DND-41 (cell line): ENCODE data around the gene NRL.

ENCODE experiments used
- ATAC-seq: fragments of 200-7000 bp; cut with Tn5 transposase; 3 replicates; pipeline ENCODE4 v1.9.1; 2021; ENCODE audit warnings: low read depth; ENCODE audit not compliant: insufficient read depth
- DNase-seq: peaks from one replicate; pipeline ENCODE4 v3.0.0-alpha.2; 2020
- H2AFZ ChIP-seq: 2 replicates; pipeline ENCODE4 v1.6.0; 2012; ENCODE audit warnings: low read depth, low read length
- H3K27ac ChIP-seq: 2 replicates; pipeline ENCODE4 v1.5.1; 2012; ENCODE audit warnings: low read length, inconsistent platforms
- H3K27me3 ChIP-seq: fragments of 200-600 bp; sonication (generic); 2 replicates; pipeline ENCODE4 v1.6.0; 2012; ENCODE audit warnings: low read length, mild to moderate bottlenecking, inconsistent platforms; ENCODE audit not compliant: insufficient read depth, poor library complexity
- H3K36me3 ChIP-seq: 2 replicates; pipeline ENCODE4 v1.5.1; 2012; ENCODE audit warnings: low read length, inconsistent platforms; ENCODE audit not compliant: insufficient read depth
- H3K4me1 ChIP-seq: 2 replicates; pipeline ENCODE4 v1.5.1; 2012; ENCODE audit warnings: mild to moderate bottlenecking, low read length; ENCODE audit not compliant: insufficient read depth
- H3K4me2 ChIP-seq: 2 replicates; pipeline ENCODE4 v1.6.0; 2012; ENCODE audit warnings: mild to moderate bottlenecking, moderate library complexity, low read length, inconsistent platforms; ENCODE audit not compliant: insufficient read depth
- H3K4me3 ChIP-seq, 2 experiments: fragments of 200-600 bp in 1 of 2; shearing (Covaris generic) in 1 of 2; 2 replicates each; pipeline ENCODE4 v1.5.1; 2012 to 2016; ENCODE audit warnings: inconsistent platforms in 2 of 2, low read length in 2 of 2, mild to moderate bottlenecking in 2 of 2, low read depth in 1 of 2, moderate library complexity in 1 of 2
- H3K79me2 ChIP-seq: 2 replicates; pipeline ENCODE4 v1.6.0; 2012; ENCODE audit warnings: low read length, inconsistent platforms; ENCODE audit not compliant: insufficient read depth
- H3K9ac ChIP-seq: 2 replicates; pipeline ENCODE4 v1.6.0; 2012; ENCODE audit warnings: low read depth, mild to moderate bottlenecking, inconsistent platforms, low read length, moderate library complexity
- H3K9me3 ChIP-seq: 2 replicates; pipeline ENCODE4 v1.5.1; 2012; ENCODE audit warnings: low read length, moderate library complexity, mild to moderate bottlenecking, inconsistent platforms; ENCODE audit not compliant: insufficient read depth, severe bottlenecking
- H4K20me1 ChIP-seq: 2 replicates; pipeline ENCODE4 v1.6.0; 2012; ENCODE audit warnings: low read length; ENCODE audit not compliant: insufficient read depth
- EZH2 ChIP-seq: IDR thresholded peaks from 3 replicates; pipeline ENCODE4 v1.6.1; 2012; ENCODE audit warnings: borderline replicate concordance, low read depth, mild to moderate bottlenecking, moderate library complexity, low read length, inconsistent platforms; ENCODE audit not compliant: severe bottlenecking
- TF ChIP-seq, protein P1 (sequence below): IDR thresholded peaks from 2 replicates; pipeline ENCODE4 v1.5.1; 2012; ENCODE audit warnings: borderline replicate concordance, low read length, moderate library complexity, mild to moderate bottlenecking; ENCODE audit not compliant: poor library complexity, severe bottlenecking; ENCODE audit errors: extremely low read depth

Gene NRL

DNA sequence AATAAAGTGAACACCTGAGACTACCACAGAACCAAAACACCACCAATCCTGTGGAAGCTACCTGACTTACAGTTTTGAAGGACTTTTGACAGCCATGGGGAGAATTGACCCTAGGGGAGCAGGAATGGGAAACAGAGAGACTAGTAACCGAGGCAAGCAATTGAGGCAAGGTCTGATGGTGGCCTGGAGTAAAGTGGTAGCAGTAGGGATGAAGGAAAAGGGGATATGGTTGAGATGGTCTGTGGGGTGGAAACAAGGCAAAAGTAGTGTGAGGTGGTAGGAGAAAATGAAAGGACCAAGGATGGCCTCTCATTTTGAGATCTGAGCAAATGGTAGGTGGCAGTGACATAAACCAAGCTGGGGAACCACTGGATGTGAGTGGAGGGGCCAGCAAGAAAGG is 42.1 kb upstream of the NRL start:
- no peaks in the 10 kb centered on the region for H3K9me3 ChIP-seq
- H3K36me3 ChIP-seq: peaks cover 69% of the 10 kb centered on the region
- no peak overlapping the region for H2AFZ ChIP-seq
- no peaks in the 10 kb centered on the region for H4K20me1 ChIP-seq
- no peak for TF ChIP-seq EZH2
- TF ChIP-seq, protein P1, sequence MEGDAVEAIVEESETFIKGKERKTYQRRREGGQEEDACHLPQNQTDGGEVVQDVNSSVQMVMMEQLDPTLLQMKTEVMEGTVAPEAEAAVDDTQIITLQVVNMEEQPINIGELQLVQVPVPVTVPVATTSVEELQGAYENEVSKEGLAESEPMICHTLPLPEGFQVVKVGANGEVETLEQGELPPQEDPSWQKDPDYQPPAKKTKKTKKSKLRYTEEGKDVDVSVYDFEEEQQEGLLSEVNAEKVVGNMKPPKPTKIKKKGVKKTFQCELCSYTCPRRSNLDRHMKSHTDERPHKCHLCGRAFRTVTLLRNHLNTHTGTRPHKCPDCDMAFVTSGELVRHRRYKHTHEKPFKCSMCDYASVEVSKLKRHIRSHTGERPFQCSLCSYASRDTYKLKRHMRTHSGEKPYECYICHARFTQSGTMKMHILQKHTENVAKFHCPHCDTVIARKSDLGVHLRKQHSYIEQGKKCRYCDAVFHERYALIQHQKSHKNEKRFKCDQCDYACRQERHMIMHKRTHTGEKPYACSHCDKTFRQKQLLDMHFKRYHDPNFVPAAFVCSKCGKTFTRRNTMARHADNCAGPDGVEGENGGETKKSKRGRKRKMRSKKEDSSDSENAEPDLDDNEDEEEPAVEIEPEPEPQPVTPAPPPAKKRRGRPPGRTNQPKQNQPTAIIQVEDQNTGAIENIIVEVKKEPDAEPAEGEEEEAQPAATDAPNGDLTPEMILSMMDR: no peak
- no peak overlapping the region for H3K4me2 ChIP-seq
- H3K79me2 ChIP-seq: peaks cover 3% of the 10 kb centered on the region
- DNase-seq (no peak), ATAC-seq (no peak)
- no peaks in the 10 kb centered on the region for H3K27me3 ChIP-seq
- H3K4me1 ChIP-seq: peaks cover 15% of the 10 kb centered on the region
- H3K9ac ChIP-seq: no peak overlapping the region
- no peak overlapping the region for H3K27ac ChIP-seq
- no peak overlapping the region for H3K4me3 ChIP-seq

DNA sequence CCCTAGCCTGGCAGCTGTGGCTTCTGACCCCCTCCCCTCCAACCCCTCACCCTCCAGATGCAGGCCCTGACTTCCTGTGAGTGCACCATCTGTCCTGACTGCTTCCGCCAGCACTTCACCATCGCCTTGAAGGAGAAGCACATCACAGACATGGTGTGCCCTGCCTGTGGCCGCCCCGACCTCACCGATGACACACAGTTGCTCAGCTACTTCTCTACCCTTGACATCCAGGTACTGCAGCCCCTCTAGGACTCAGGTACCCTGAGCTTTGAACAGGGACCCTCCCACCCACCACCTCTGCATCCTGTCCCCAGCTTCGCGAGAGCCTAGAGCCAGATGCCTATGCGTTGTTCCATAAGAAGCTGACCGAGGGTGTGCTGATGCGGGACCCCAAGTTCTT is 40.4 kb upstream of the NRL start:
- no peak overlapping the region for H2AFZ ChIP-seq
- no peaks in the 10 kb centered on the region for H3K27me3 ChIP-seq
- DNase-seq (no peak), ATAC-seq (no peak)
- H3K4me3 ChIP-seq: no peak overlapping the region
- no peak overlapping the region for H3K4me2 ChIP-seq
- peaks cover under 1% of the 10 kb centered on the region; the same call in 1 of the 2 replicates for H3K4me1 ChIP-seq
- H3K36me3 ChIP-seq: peaks cover 78% of the 10 kb centered on the region
- no peak overlapping the region for H3K9ac ChIP-seq
- H3K9me3 ChIP-seq: no peaks in the 10 kb centered on the region
- H4K20me1 ChIP-seq: peaks cover 4% of the 10 kb centered on the region; the same call in 1 of the 2 replicates
- H3K27ac ChIP-seq: no peak overlapping the region
- TF ChIP-seq EZH2: no peak
- TF ChIP-seq, protein P1: no peak
- no peaks in the 10 kb centered on the region; the same call in 1 of the 2 replicates for H3K79me2 ChIP-seq

DNA sequence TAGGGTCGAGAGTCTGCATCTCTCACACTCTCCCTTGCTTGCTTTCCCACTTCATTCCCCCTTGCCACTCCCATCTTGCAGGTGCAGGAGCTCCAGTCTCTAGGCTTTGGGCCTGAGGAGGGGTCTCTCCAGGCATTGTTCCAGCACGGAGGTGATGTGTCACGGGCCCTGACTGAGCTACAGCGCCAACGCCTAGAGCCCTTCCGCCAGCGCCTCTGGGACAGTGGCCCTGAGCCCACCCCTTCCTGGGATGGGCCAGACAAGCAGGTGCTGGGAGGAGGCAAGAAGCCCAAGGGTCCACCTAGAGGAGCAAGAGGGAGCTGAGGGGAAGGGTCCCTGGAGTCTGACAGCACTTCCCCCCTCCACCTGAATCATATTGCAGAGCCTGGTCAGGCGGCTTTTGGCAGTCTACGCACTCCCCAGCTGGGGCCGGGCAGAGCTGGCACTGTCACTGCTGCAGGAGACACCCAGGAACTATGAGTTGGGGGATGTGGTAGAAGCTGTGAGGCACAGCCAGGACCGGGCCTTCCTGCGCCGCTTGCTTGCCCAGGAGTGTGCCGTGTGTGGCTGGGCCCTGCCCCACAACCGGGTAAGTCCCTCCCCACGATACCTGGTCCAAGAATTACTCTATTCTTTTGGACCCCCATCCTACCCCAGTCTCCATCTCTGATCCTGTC is 36.8 kb upstream of the NRL start:
- no peak for TF ChIP-seq EZH2
- TF ChIP-seq, protein P1: no peak
- H3K4me1 ChIP-seq: peaks cover 24% of the 10 kb centered on the region
- DNase-seq (no peak), ATAC-seq (no peak)
- no peak overlapping the region for H2AFZ ChIP-seq
- H3K79me2 ChIP-seq: peaks cover 26% of the 10 kb centered on the region
- no peak overlapping the region for H3K4me3 ChIP-seq
- no peaks in the 10 kb centered on the region for H3K27me3 ChIP-seq
- H3K27ac ChIP-seq: no peak overlapping the region
- peaks cover 75% of the 10 kb centered on the region for H3K36me3 ChIP-seq
- no peak overlapping the region for H3K9ac ChIP-seq
- peaks cover 23% of the 10 kb centered on the region for H4K20me1 ChIP-seq
- H3K4me2 ChIP-seq: no peak overlapping the region
- H3K9me3 ChIP-seq: no peaks in the 10 kb centered on the region
